Activated naive CD4-positive, alpha-beta T cell treated with anti-CD3 and anti-CD28 coated beads for 36 hours (primary cell): ENCODE measurements around the gene SMCO3. TPM values are rescaled to one million over a fixed set of nuclear protein-coding genes. Genes with fewer than 3 reads are reported as not detected.

Source experiments
- CTCF ChIA-PET: fragments of 350-600 bp; sonication (Branson Sonifier 250); formaldehyde crosslinking; loops from one replicate; lab custom pipeline; 2021; ENCODE audit warnings: antibody characterized with exemption; lab: Charles Lee
- DNase-seq: peaks from one replicate; pipeline ENCODE4 v3.0.0-alpha.2; 2020
- H3K27ac Mint-ChIP-seq: one replicate; pipeline ENCODE4 v1.8.0; 2021; ENCODE audit warnings: mild to moderate bottlenecking, mixed read lengths
- H3K27me3 Mint-ChIP-seq: one replicate; pipeline ENCODE4 v1.8.0; 2021; ENCODE audit warnings: low read depth, mixed read lengths
- H3K36me3 Mint-ChIP-seq: one replicate; pipeline ENCODE4 v1.8.0; 2021; ENCODE audit warnings: low read depth, mixed read lengths
- H3K4me1 Mint-ChIP-seq: one replicate; pipeline ENCODE4 v1.8.0; 2021; ENCODE audit warnings: low read depth, mixed read lengths
- H3K4me3 Mint-ChIP-seq: one replicate; pipeline ENCODE4 v1.8.0; 2021; ENCODE audit warnings: mild to moderate bottlenecking, moderate library complexity, mixed read lengths
- H3K9me3 Mint-ChIP-seq: one replicate; pipeline ENCODE4 v1.8.0; 2021; ENCODE audit warnings: mixed read lengths
- intact Hi-C: fragments of 100-400 bp; cut with micrococcal nuclease; formaldehyde crosslinking; loops from one replicate; pipeline ENCODE4 v1.15.1; 2023
- total RNA-seq, 2 experiments: library from RNA; stranded (reverse); gene quantifications; one replicate each; pipeline ENCODE4 v1.2.3, GENCODE V29; 2021

The SMCO3 gene
- total RNA-seq, 2 experiments from 2014 or later, result not detected

- H3K27me3 Mint-ChIP-seq, result no peaks in the 10 kb centered on the region
- CTCF ChIA-PET, result interaction anchor here (1.0 to 6.3 kb wide), 5 partner anchors 12 to 375 kb away, joined by 3 to 89 read pairs (median 4); no protein-coding TSS in a partner anchor
- H3K4me1 Mint-ChIP-seq, result peaks cover 9% of the 10 kb centered on the region
- DNase-seq, result no peak
- intact Hi-C loops, result loop anchor here (10.0 kb wide), 1 partner anchor 680 kb away; no protein-coding TSS in a partner anchor
- no peaks in the 10 kb centered on the region for H3K36me3 Mint-ChIP-seq
- H3K27ac Mint-ChIP-seq, result no peak overlapping the region
- H3K9me3 Mint-ChIP-seq, result no peaks in the 10 kb centered on the region
- no peak overlapping the region for H3K4me3 Mint-ChIP-seq
Measured at GRCh38 chr12:14844401-14844800, 30.4 kb upstream of the SMCO3 start.

GRCh38 chr12:14843425-14843887, 29.5 kb upstream of the SMCO3 start, which contains the start of gene ART4:
TSS of gene ART4 (minus strand) at chr12:14843526. CDS start at chr12:14843113, 413 bp downstream.
- peaks cover 9% of the 10 kb centered on the region for H3K4me1 Mint-ChIP-seq
- H3K27me3 Mint-ChIP-seq, result no peaks in the 10 kb centered on the region
- intact Hi-C loops, result loop anchor here (10.0 kb wide), 1 partner anchor 681 kb away; no protein-coding TSS in a partner anchor
- no peak within 1 kb of the TSS for H3K27ac Mint-ChIP-seq
- H3K36me3 Mint-ChIP-seq, result no peaks in the 10 kb centered on the region
- no peak for DNase-seq
- no peaks in the 10 kb centered on the region for H3K9me3 Mint-ChIP-seq
- CTCF ChIA-PET, result interaction anchor here (0.6 to 6.3 kb wide), 5 partner anchors 11 to 376 kb away, joined by 3 to 89 read pairs (median 3); no protein-coding TSS in a partner anchor
- no peak within 1 kb of the TSS for H3K4me3 Mint-ChIP-seq

GRCh38 chr12:14842315-14842714, 28.3 kb upstream of the SMCO3 start:
- H3K4me3 Mint-ChIP-seq, result no peak overlapping the region
- H3K36me3 Mint-ChIP-seq, result no peaks in the 10 kb centered on the region
- intact Hi-C loops, result loop anchor here (10.0 kb wide), 1 partner anchor 682 kb away; no protein-coding TSS in a partner anchor
- CTCF ChIA-PET, result no interaction called here
- H3K27ac Mint-ChIP-seq, result no peak overlapping the region
- DNase-seq, result no peak
- H3K27me3 Mint-ChIP-seq, result no peaks in the 10 kb centered on the region
- H3K9me3 Mint-ChIP-seq, result no peaks in the 10 kb centered on the region
- H3K4me1 Mint-ChIP-seq, result peaks cover 9% of the 10 kb centered on the region

GRCh38 chr12:14841761-14842160, 27.8 kb upstream of the SMCO3 start:
- Mint-ChIP-seq H3K36me3 (no peaks in the 10 kb centered on the region), H3K27me3 (no peaks in the 10 kb centered on the region), H3K9me3 (no peaks in the 10 kb centered on the region), H3K27ac (no peak overlapping the region), H3K4me3 (no peak overlapping the region), H3K4me1 (peaks cover 9% of the 10 kb centered on the region)
- DNase-seq, result no peak
- intact Hi-C loops, result loop anchor here (10.0 kb wide), 1 partner anchor 683 kb away; no protein-coding TSS in a partner anchor
- CTCF ChIA-PET, result no interaction called here

- no peaks in the 10 kb centered on the region for H3K36me3 Mint-ChIP-seq
- DNase-seq, result no peak
- no peak overlapping the region for H3K4me3 Mint-ChIP-seq
- intact Hi-C loops, result loop anchor here (10.0 kb wide), 1 partner anchor 684 kb away; no protein-coding TSS in a partner anchor
- H3K27me3 Mint-ChIP-seq, result no peaks in the 10 kb centered on the region
- no peak overlapping the region for H3K27ac Mint-ChIP-seq
- CTCF ChIA-PET, result no interaction called here
- peaks cover 4% of the 10 kb centered on the region for H3K4me1 Mint-ChIP-seq
- no peaks in the 10 kb centered on the region for H3K9me3 Mint-ChIP-seq
Measured at GRCh38 chr12:14840616-14841015, 26.6 kb upstream of the SMCO3 start.

- H3K4me3 Mint-ChIP-seq, result no peak overlapping the region
- no peak overlapping the region for H3K27ac Mint-ChIP-seq
- no peak for DNase-seq
Measured at GRCh38 chr12:14839262-14839661, 25.3 kb upstream of the SMCO3 start.

GRCh38 chr12:14836336-14837210, 22.6 kb upstream of the SMCO3 start:
- DNase-seq, result no peak
- H3K27ac Mint-ChIP-seq, result no peak overlapping the region
- H3K9me3 Mint-ChIP-seq, result no peaks in the 10 kb centered on the region
- intact Hi-C loops, result no loop called here
- no peak overlapping the region for H3K4me3 Mint-ChIP-seq
- H3K27me3 Mint-ChIP-seq, result peaks cover 6% of the 10 kb centered on the region
- CTCF ChIA-PET, result interaction anchor here (0.7 to 1.8 kb wide), 4 partner anchors 9 to 158 kb away, joined by 3 to 4 read pairs (median 3); no protein-coding TSS in a partner anchor
- H3K4me1 Mint-ChIP-seq, result no peaks in the 10 kb centered on the region
- H3K36me3 Mint-ChIP-seq, result no peaks in the 10 kb centered on the region

More at GRCh38 chr12:14839262-14839661, 25.3 kb upstream of the SMCO3 start:
- intact Hi-C loops, result no loop called here
- Mint-ChIP-seq H3K4me1 (no peaks in the 10 kb centered on the region), H3K9me3 (no peaks in the 10 kb centered on the region), H3K36me3 (no peaks in the 10 kb centered on the region), H3K27me3 (peaks cover 4% of the 10 kb centered on the region)
- CTCF ChIA-PET, result interaction anchor here (1.4 kb wide), 1 partner anchor 382 kb away, joined by 3 read pairs; the partner anchor contains the start of gene RERG

GRCh38 chr12:14834509-14834908, 20.5 kb upstream of the SMCO3 start:
- Mint-ChIP-seq H3K27me3 (peaks cover 6% of the 10 kb centered on the region), H3K9me3 (no peaks in the 10 kb centered on the region), H3K4me3 (no peak overlapping the region), H3K27ac (no peak overlapping the region), H3K4me1 (no peaks in the 10 kb centered on the region), H3K36me3 (no peaks in the 10 kb centered on the region)
- CTCF ChIA-PET, result no interaction called here
- intact Hi-C loops, result no loop called here
- DNase-seq, result no peak

- peaks cover 6% of the 10 kb centered on the region for H3K27me3 Mint-ChIP-seq
- CTCF ChIA-PET, result no interaction called here
- no peaks in the 10 kb centered on the region for H3K4me1 Mint-ChIP-seq
- intact Hi-C loops, result no loop called here
- H3K9me3 Mint-ChIP-seq, result no peaks in the 10 kb centered on the region
- H3K4me3 Mint-ChIP-seq, result no peak overlapping the region
- DNase-seq, result no peak
- H3K36me3 Mint-ChIP-seq, result no peaks in the 10 kb centered on the region
- H3K27ac Mint-ChIP-seq, result no peak overlapping the region
Measured at GRCh38 chr12:14833952-14834351, 20.0 kb upstream of the SMCO3 start.

- Mint-ChIP-seq H3K9me3 (no peaks in the 10 kb centered on the region), H3K4me1 (no peaks in the 10 kb centered on the region), H3K27me3 (peaks cover 6% of the 10 kb centered on the region), H3K4me3 (no peak overlapping the region), H3K27ac (no peak overlapping the region), H3K36me3 (no peaks in the 10 kb centered on the region)
- DNase-seq, result no peak
- intact Hi-C loops, result no loop called here
- CTCF ChIA-PET, result interaction anchor here (0.8 to 1.2 kb wide), 2 partner anchors 10 to 15 kb away, joined by 3 read pairs; partner anchors contain the start of gene ART4
Measured at GRCh38 chr12:14833336-14833735, 19.4 kb upstream of the SMCO3 start.

- no peak for DNase-seq
- intact Hi-C loops, result no loop called here
- CTCF ChIA-PET, result interaction anchor here (0.8 to 2.7 kb wide), 2 partner anchors 9 to 166 kb away, joined by 3 to 8 read pairs; no protein-coding TSS in a partner anchor
- peaks cover 14% of the 10 kb centered on the region for H3K4me1 Mint-ChIP-seq
- H3K4me3 Mint-ChIP-seq, result no peak overlapping the region
- H3K9me3 Mint-ChIP-seq, result no peaks in the 10 kb centered on the region
- H3K36me3 Mint-ChIP-seq, result no peaks in the 10 kb centered on the region
- peaks cover under 1% of the 10 kb centered on the region for H3K27me3 Mint-ChIP-seq
- H3K27ac Mint-ChIP-seq, result no peak overlapping the region
Measured at GRCh38 chr12:14828892-14829291, 14.9 kb upstream of the SMCO3 start.

- Mint-ChIP-seq H3K27me3 (no peaks in the 10 kb centered on the region), H3K9me3 (no peaks in the 10 kb centered on the region), H3K4me1 (peaks cover 22% of the 10 kb centered on the region), H3K36me3 (no peaks in the 10 kb centered on the region), H3K27ac (no peak overlapping the region), H3K4me3 (no peak overlapping the region)
- CTCF ChIA-PET, result interaction anchor here (2.7 kb wide), 1 partner anchor 168 kb away, joined by 8 read pairs; no protein-coding TSS in a partner anchor
- intact Hi-C loops, result no loop called here
- DNase-seq, result no peak
Measured at GRCh38 chr12:14827043-14827442, 13.1 kb upstream of the SMCO3 start.
